Measurements from ENCODE around the gene PSMB5. TPM values are rescaled to one million over a fixed set of nuclear protein-coding genes. Genes with fewer than 3 reads are reported as not detected.

PSMB5 gene
- total RNA-seq, 2 donors from 2014 or later = 102 to 121 TPM

DNA sequence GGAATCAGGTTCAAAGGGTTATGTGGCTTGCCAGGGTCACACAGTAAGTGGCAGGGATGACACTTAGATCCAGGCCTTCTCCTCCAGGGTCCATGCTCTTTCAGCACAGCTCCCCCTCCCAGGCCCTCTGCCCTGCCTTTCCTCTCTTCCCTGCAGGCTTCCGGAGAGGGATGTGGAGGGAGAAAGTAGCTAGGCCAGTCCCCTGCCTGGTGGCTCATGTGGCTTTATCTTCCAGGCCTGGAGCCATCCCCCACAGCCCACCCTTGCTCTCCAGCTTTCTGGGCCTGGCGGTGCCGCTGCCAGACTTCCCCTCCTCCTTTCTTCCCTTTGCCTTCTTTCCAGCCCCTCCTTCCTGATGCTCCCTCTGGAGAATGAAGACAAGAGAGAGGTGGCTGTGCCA lies 9.1 kb upstream of the PSMB5 start:
- no peaks in the 10 kb centered on the region for H3K4me1 Mint-ChIP-seq (ENCODE audit: low read depth in 2 of 2)
- no peak overlapping the region for H3K4me3 Mint-ChIP-seq
- H3K27me3 Mint-ChIP-seq = peaks cover 0 to 4% of the 10 kb centered on the region in 2 donors
- peak; percentile 40 for DNase-seq (ENCODE audit: low spot score)
- no peak for ATAC-seq
- H3K36me3 Mint-ChIP-seq = no peaks in the 10 kb centered on the region
- no peaks in the 10 kb centered on the region for H3K9me3 Mint-ChIP-seq
- H3K27ac Mint-ChIP-seq = no peak overlapping the region

DNA sequence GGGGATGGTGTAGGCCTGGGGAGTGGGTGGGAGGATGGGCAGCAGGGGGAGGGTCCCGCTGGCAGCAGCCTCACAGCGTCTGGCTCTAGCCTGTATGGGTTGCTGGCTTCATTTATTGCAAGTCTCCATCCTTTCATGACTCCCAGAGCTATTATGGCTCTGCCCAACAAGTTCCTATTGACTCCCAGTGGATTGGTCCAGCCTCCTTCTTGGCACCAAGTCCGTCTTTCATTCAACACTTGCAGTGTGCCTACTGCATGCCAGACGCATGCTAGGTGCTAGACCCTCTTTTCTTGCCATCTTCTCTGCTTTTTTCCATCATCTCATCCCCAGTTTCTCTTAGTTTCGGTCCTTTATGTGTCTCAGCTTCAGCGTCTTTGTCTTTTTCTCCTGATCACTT lies 8.4 kb upstream of the PSMB5 start:
- no peak overlapping the region for H3K4me3 Mint-ChIP-seq
- H3K9me3 Mint-ChIP-seq = no peaks in the 10 kb centered on the region
- ATAC-seq (peak in 1 of 2 donors; percentile 29), DNase-seq (ENCODE audit: low spot score) (no peak)
- no peaks in the 10 kb centered on the region for H3K36me3 Mint-ChIP-seq
- no peaks in the 10 kb centered on the region for H3K4me1 Mint-ChIP-seq (ENCODE audit: low read depth in 2 of 2)
- H3K27ac Mint-ChIP-seq = no peak overlapping the region
- H3K27me3 Mint-ChIP-seq = peaks cover 0 to 4% of the 10 kb centered on the region in 2 donors

- Mint-ChIP-seq H3K4me3 (no peak within 1 kb of the TSS), H3K4me1 (ENCODE audit: low read depth in 2 of 2) (no peaks in the 10 kb centered on the region), H3K36me3 (no peaks in the 10 kb centered on the region), H3K27ac (no peak within 1 kb of the TSS), H3K27me3 (peaks cover 0 to 2% of the 10 kb centered on the region in 2 donors), H3K9me3 (no peaks in the 10 kb centered on the region)
- no peak for DNase-seq (ENCODE audit: low spot score)
- ATAC-seq = peak; percentile 8 to 13
Observed at GRCh38 chr14:23042162-23042965, 7.7 kb upstream of the PSMB5 start, which contains the start of gene PSMB11. TSS of gene PSMB11 (plus strand) at chr14:23042212. CDS start at chr14:23042226, 14 bp downstream.

DNA sequence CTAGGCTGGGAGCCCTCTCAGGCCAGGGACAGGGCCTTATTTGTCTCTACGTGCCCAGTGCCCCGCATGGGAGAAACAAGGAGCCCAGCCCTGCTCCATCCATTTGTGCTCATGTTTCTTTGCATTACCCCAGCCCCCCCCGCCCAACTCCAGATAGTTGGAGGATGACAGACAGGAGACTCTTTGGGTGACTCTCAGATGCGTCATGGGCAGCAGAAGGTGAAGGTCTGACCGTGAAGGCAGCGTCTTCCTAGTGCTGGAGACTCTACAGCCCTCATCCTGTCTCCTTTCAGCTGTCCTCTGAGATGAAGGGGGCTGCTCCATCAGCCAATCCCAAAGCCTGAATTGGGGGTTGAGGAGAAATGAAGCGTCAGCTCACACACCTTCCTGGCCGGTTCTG lies 7.0 kb upstream of the PSMB5 start:
- H3K36me3 Mint-ChIP-seq = no peaks in the 10 kb centered on the region
- no peaks in the 10 kb centered on the region for H3K9me3 Mint-ChIP-seq
- H3K4me3 Mint-ChIP-seq = no peak overlapping the region
- H3K27ac Mint-ChIP-seq = no peak overlapping the region
- ATAC-seq (no peak), DNase-seq (ENCODE audit: low spot score) (no peak)
- no peaks in the 10 kb centered on the region for H3K4me1 Mint-ChIP-seq (ENCODE audit: low read depth in 2 of 2)
- no peaks in the 10 kb centered on the region for H3K27me3 Mint-ChIP-seq

DNA sequence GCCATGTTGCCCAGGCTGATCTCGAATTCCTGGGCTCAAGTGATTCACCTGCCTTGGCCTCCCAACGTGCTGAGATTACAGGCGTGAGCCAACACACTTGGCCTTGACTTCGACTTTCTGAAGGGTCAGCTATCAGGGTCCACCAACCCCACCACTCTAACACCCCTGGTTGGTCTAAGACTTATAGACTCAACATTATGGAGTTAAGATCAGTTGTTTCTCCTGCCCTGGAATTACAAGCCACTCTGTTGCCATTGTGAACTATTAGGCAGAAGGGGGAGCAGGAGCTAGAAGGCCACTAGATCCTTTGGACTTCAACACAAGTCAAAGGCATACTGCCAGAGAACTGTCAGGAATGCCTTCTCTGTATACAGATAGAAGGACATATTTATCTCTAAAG lies 5.4 kb upstream of the PSMB5 start:
- H3K9me3 Mint-ChIP-seq = no peaks in the 10 kb centered on the region
- no peaks in the 10 kb centered on the region for H3K36me3 Mint-ChIP-seq
- no peaks in the 10 kb centered on the region for H3K27me3 Mint-ChIP-seq
- ATAC-seq = no peak
- no peak overlapping the region for H3K4me3 Mint-ChIP-seq
- H3K4me1 Mint-ChIP-seq (ENCODE audit: low read depth in 2 of 2) = peaks cover 6 to 7% of the 10 kb centered on the region in 2 donors
- no peak overlapping the region for H3K27ac Mint-ChIP-seq
- peak; percentile 15 for DNase-seq (ENCODE audit: low spot score)

DNA sequence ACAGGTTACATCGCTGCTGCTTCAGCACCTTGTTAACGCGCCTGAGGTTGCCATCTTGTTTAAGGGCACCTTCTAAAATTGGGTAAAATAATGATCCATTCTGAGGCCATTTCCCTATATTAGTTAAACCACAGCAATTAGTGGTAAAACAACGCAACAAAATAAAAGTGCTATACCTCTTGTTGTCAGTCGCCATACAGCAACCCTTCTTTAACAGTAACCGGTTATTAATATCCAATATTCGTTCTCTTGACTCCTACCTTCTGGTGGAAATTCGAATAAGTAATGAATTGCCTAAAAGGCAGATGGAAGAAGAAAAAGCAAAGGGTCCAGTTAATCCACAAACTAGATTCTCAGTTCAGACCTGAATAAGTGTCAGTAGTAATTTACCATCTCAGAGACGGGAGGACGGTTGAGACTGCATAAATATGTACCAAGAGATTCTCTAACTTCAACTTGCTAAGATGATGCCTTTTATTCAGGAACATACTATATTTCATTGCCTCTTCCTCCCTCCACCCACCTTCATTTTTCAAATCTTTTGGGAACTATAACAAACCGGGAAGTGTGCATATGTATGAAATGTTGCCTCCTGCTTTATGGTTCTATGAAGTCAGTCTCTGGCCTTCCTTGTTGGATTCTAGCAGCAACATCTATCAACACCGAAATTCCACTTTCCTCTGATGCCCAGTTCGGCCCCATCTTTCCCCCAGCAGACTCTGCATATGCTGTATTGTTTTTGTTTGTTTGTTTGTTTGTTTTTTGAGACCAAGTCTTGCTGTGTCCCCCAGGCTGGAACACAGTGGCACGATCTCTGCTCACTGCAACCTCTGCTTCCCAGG lies 824 bp upstream of the PSMB5 start:
- Mint-ChIP-seq H3K27ac (peak overlapping the region; percentile 95 to 96), H3K9me3 (no peaks in the 10 kb centered on the region), H3K4me3 (peak overlapping the region; percentile 89), H3K36me3 (peaks cover 14% of the 10 kb centered on the region), H3K4me1 (ENCODE audit: low read depth in 2 of 2) (peaks cover 21 to 23% of the 10 kb centered on the region in 2 donors), H3K27me3 (no peaks in the 10 kb centered on the region)
- ATAC-seq = no peak
- no peak for DNase-seq (ENCODE audit: low spot score)

DNA sequence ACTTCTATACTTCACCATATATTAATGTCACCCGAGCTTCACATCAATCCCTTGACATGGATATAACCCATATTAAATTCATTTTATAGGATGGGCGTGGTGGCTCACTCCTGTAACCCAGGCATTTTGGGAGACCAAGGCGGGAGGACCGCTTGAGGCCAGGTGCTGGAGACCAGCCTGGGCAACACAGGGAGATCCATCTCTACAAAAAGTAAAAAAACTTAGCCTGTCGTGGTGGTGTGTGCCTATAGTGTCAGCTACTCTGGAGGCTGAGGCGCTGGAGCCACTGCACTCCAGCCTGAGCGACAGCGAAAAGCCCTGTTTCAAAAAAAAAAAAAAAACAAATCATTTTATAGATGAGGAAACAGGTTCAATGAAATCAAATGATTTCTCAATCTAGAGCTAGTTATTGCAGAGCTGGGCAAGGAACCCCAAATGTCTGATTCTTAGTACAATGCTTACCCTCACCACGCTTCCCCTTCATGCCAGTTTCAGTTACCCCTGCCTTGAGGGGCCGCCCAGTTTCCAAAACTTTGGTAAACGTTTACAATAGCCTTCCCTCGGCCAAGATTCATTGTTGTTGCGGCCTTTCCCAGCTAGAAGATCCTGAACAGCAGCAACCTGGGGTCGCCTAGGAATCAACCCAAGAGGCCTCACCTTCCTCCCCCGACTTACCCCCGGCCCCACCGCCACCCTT lies 751 bp downstream of the PSMB5 start:
- Mint-ChIP-seq H3K27ac (peak overlapping the region; percentile 95 to 96), H3K4me1 (ENCODE audit: low read depth in 2 of 2) (peaks cover 28% of the 10 kb centered on the region in 2 donors), H3K27me3 (no peaks in the 10 kb centered on the region), H3K4me3 (peak overlapping the region; percentile 89), H3K36me3 (peaks cover 21% of the 10 kb centered on the region), H3K9me3 (no peaks in the 10 kb centered on the region)
- peak in 1 of 2 donors; percentile 1 for ATAC-seq
- DNase-seq (ENCODE audit: low spot score) = no peak

GRCh38 chr14:23033251-23033727 lies 1.4 kb downstream of the PSMB5 start:
- Mint-ChIP-seq H3K27ac (peak overlapping the region; percentile 95 to 96), H3K36me3 (peaks cover 26% of the 10 kb centered on the region), H3K27me3 (no peaks in the 10 kb centered on the region), H3K4me1 (ENCODE audit: low read depth in 2 of 2) (peaks cover 31 to 32% of the 10 kb centered on the region in 2 donors), H3K4me3 (peak overlapping the region; percentile 89), H3K9me3 (no peaks in the 10 kb centered on the region)
- no peak for DNase-seq (ENCODE audit: low spot score)
- no peak for ATAC-seq

- ATAC-seq (no peak), DNase-seq (ENCODE audit: low spot score) (no peak)
- Mint-ChIP-seq H3K36me3 (peaks cover 26% of the 10 kb centered on the region), H3K4me3 (peak overlapping the region; percentile 36), H3K27me3 (no peaks in the 10 kb centered on the region), H3K27ac (peak overlapping the region in 1 of 2 donors; percentile 28), H3K4me1 (ENCODE audit: low read depth in 2 of 2) (peaks cover 31 to 32% of the 10 kb centered on the region in 2 donors), H3K9me3 (no peaks in the 10 kb centered on the region)
Observed at GRCh38 chr14:23030936-23031335, 3.8 kb downstream of the PSMB5 start.

- Mint-ChIP-seq H3K27me3 (no peaks in the 10 kb centered on the region), H3K9me3 (no peaks in the 10 kb centered on the region), H3K27ac (peak overlapping the region; percentile 23), H3K4me3 (peak overlapping the region; percentile 2), H3K4me1 (ENCODE audit: low read depth in 2 of 2) (peaks cover 35 to 39% of the 10 kb centered on the region in 2 donors), H3K36me3 (peaks cover 40% of the 10 kb centered on the region)
- ATAC-seq (no peak), DNase-seq (ENCODE audit: low spot score) (no peak)
Observed at GRCh38 chr14:23028799-23029198, 5.9 kb downstream of the PSMB5 start.

DNA sequence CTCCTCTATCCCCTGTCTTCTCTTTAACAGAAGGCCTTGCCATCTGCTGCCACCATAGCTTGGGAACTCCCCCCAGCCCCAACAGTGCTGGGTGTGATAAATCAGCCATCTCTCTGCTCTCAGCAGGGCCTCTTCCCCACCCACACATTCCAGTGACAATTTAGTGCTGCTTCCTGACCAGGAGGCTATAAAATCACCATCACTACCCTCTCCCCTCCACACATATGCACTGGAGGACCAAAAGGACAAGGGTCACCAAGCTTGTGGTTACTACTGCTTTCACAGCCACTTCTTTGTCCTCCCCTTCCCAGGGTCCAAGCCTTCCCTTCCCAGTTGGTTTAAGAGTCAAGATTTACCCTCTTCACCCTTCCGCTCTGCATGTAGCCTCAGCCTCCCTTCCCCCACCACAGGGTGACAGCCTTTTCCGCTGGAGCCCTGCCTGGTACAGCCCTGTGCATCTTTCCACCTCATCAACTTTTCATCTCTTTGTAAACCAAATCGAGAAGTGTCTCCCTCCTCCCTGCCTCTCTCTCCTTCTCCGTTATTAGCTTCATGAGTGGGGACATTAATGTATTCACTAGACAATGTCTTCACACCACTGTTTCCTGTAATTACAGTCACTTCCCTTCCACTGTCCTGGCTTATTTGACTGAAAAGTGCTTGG lies 9.4 kb downstream of the PSMB5 start:
- peaks cover 23 to 27% of the 10 kb centered on the region in 2 donors for H3K4me1 Mint-ChIP-seq (ENCODE audit: low read depth in 2 of 2)
- no peak overlapping the region for H3K4me3 Mint-ChIP-seq
- H3K36me3 Mint-ChIP-seq = peaks cover 31% of the 10 kb centered on the region
- ATAC-seq (peak in 1 of 2 donors; percentile 62), DNase-seq (ENCODE audit: low spot score) (no peak)
- H3K27me3 Mint-ChIP-seq = no peaks in the 10 kb centered on the region
- no peaks in the 10 kb centered on the region for H3K9me3 Mint-ChIP-seq
- peak overlapping the region; percentile 50 to 79 for H3K27ac Mint-ChIP-seq

- no peak overlapping the region for H3K4me3 Mint-ChIP-seq
- peak overlapping the region; percentile 50 to 79 for H3K27ac Mint-ChIP-seq
- DNase-seq (ENCODE audit: low spot score) (no peak), ATAC-seq (peak in 1 of 2 donors; percentile 15)
- H3K9me3 Mint-ChIP-seq = no peaks in the 10 kb centered on the region
- peaks cover 31% of the 10 kb centered on the region for H3K36me3 Mint-ChIP-seq
- no peaks in the 10 kb centered on the region for H3K27me3 Mint-ChIP-seq
- peaks cover 23 to 27% of the 10 kb centered on the region in 2 donors for H3K4me1 Mint-ChIP-seq (ENCODE audit: low read depth in 2 of 2)
Observed at GRCh38 chr14:23024612-23025075, 10.1 kb downstream of the PSMB5 start.

- DNase-seq (ENCODE audit: low spot score) = no peak
- H3K27ac Mint-ChIP-seq = no peak overlapping the region
Observed at GRCh38 chr14:23023795-23024152, 10.9 kb downstream of the PSMB5 start.

More at GRCh38 chr14:23023795-23024152, 10.9 kb downstream of the PSMB5 start:
- no peaks in the 10 kb centered on the region for H3K9me3 Mint-ChIP-seq
- H3K4me3 Mint-ChIP-seq = no peak overlapping the region
- no peaks in the 10 kb centered on the region for H3K27me3 Mint-ChIP-seq
- ATAC-seq = no peak
- H3K4me1 Mint-ChIP-seq (ENCODE audit: low read depth in 2 of 2) = peaks cover 15 to 21% of the 10 kb centered on the region in 2 donors
- peaks cover 22% of the 10 kb centered on the region for H3K36me3 Mint-ChIP-seq
